Ishikawa (cell line): ENCODE results near the gene GPR146.

Experiments used
- CEBPB ChIP-seq: IDR thresholded peaks from 2 replicates; pipeline ENCODE4 v1.6.1; 2012
- CREB1 ChIP-seq: IDR thresholded peaks from 2 replicates; pipeline ENCODE4 v1.6.1; 2012; ENCODE audit warnings: low read depth
- EP300 ChIP-seq: IDR thresholded peaks from 2 replicates; pipeline ENCODE4 v1.6.1; 2012; ENCODE audit warnings: borderline replicate concordance
- FOXM1 ChIP-seq: IDR thresholded peaks from 2 replicates; pipeline ENCODE4 v1.6.1; 2012; ENCODE audit warnings: low read depth, borderline replicate concordance
- NFIC ChIP-seq: IDR thresholded peaks from 2 replicates; pipeline ENCODE4 v1.6.1; 2012
- RAD21 ChIP-seq: IDR thresholded peaks from 2 replicates; pipeline ENCODE4 v1.6.1; 2012; ENCODE audit warnings: low read depth
- TAF1 ChIP-seq: IDR thresholded peaks from 2 replicates; pipeline ENCODE4 v1.6.1; 2012; ENCODE audit warnings: low read depth, mild to moderate bottlenecking
- TEAD4 ChIP-seq: IDR thresholded peaks from 2 replicates; pipeline ENCODE4 v1.6.1; 2012
- YY1 ChIP-seq: IDR thresholded peaks from 2 replicates; pipeline ENCODE4 v1.6.1; 2012; ENCODE audit warnings: low read depth
- ZBTB7A ChIP-seq: IDR thresholded peaks from 2 replicates; pipeline ENCODE4 v1.6.1; 2012; ENCODE audit warnings: low read depth
- TF ChIP-seq, protein P1 (sequence below): IDR thresholded peaks from 2 replicates; pipeline ENCODE4 v1.6.1; 2012
- TF ChIP-seq, protein P2 (sequence below): IDR thresholded peaks from 2 replicates; pipeline ENCODE4 v1.6.1; 2012
- TF ChIP-seq, protein P3 (sequence below): IDR thresholded peaks from 2 replicates; pipeline ENCODE4 v1.6.1; 2012; ENCODE audit warnings: low read depth, mild to moderate bottlenecking

GRCh38 chr7:1004018-1004852 is 40.1 kb upstream of the GPR146 start:
- TF ChIP-seq, protein P1, sequence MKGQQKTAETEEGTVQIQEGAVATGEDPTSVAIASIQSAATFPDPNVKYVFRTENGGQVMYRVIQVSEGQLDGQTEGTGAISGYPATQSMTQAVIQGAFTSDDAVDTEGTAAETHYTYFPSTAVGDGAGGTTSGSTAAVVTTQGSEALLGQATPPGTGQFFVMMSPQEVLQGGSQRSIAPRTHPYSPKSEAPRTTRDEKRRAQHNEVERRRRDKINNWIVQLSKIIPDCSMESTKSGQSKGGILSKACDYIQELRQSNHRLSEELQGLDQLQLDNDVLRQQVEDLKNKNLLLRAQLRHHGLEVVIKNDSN, result no peak
- TF ChIP-seq TAF1, result no peak
- no peak for TF ChIP-seq RAD21
- no peak for TF ChIP-seq CREB1
- no peak for TF ChIP-seq FOXM1
- no peak for TF ChIP-seq YY1
- TF ChIP-seq CEBPB, result no peak
- TF ChIP-seq, protein P2, sequence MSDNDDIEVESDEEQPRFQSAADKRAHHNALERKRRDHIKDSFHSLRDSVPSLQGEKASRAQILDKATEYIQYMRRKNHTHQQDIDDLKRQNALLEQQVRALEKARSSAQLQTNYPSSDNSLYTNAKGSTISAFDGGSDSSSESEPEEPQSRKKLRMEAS, result no peak
- TF ChIP-seq TEAD4, result no peak
- TF ChIP-seq EP300, result no peak
- TF ChIP-seq, protein P3, sequence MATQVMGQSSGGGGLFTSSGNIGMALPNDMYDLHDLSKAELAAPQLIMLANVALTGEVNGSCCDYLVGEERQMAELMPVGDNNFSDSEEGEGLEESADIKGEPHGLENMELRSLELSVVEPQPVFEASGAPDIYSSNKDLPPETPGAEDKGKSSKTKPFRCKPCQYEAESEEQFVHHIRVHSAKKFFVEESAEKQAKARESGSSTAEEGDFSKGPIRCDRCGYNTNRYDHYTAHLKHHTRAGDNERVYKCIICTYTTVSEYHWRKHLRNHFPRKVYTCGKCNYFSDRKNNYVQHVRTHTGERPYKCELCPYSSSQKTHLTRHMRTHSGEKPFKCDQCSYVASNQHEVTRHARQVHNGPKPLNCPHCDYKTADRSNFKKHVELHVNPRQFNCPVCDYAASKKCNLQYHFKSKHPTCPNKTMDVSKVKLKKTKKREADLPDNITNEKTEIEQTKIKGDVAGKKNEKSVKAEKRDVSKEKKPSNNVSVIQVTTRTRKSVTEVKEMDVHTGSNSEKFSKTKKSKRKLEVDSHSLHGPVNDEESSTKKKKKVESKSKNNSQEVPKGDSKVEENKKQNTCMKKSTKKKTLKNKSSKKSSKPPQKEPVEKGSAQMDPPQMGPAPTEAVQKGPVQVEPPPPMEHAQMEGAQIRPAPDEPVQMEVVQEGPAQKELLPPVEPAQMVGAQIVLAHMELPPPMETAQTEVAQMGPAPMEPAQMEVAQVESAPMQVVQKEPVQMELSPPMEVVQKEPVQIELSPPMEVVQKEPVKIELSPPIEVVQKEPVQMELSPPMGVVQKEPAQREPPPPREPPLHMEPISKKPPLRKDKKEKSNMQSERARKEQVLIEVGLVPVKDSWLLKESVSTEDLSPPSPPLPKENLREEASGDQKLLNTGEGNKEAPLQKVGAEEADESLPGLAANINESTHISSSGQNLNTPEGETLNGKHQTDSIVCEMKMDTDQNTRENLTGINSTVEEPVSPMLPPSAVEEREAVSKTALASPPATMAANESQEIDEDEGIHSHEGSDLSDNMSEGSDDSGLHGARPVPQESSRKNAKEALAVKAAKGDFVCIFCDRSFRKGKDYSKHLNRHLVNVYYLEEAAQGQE, result no peak
- TF ChIP-seq NFIC, result no peak
- TF ChIP-seq ZBTB7A, result no peak
